ENCODE measurements around the gene RMI2. TPM values are rescaled to one million over a fixed set of nuclear protein-coding genes. Genes with fewer than 3 reads are reported as not detected.

The RMI2 gene
- total and polyA plus RNA-seq, 9 of the 15 experiments (the other 6 are each of a cell fraction or from before 2014, with no cell fraction given) = 8.0 to 43.4 (median 32.5) TPM

DNA sequence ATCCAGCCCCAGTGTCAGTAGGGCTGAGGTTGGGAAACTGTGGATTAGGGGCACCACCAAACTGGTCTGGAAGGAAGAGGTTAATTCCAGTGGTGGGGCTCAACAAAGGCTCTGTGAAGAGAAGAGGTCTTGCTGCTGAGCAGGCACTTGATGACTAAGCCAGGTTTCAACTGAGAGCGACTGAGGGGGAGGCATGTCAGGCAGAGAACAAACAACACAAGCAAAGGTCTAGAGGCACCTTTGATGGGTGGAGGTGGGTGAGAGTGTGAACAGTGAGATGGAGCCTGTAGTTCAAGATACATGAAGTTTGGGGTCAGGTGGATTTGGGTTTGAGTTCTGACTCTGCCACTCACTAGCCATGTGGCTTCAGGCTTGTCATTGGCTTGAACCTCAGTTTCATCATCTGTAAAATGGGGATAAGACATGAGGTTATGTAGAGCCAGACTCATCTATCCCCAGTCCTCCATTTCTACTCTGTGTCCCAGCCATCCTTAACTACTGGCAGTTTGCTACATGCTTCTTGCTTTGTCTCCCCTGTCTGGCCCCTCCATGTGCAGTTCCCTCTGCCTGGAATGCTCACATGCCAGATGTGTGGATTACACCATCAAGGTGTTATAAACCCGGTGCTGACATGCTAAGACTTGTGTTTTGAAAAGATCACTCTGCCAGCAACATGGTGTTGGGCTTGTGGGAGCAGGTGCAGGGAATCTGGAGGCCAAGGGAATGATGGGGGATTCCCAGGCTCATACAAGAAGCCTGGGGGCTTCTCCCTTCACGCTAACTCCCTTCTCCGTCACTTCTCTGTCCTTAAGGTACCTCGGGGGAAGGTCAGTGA lies 3.0 kb upstream of the RMI2 start:
- intact Hi-C loops (cut with micrococcal nuclease) (no loop called here), in situ Hi-C loops (cut with MboI) (loop anchor here (10.0 kb wide), 1 partner anchor 237 kb away; no protein-coding TSS in a partner anchor)
- no peak overlapping the region for H3K9ac ChIP-seq (ENCODE audit: insufficient read depth in 1 of 2, low read depth in 2 of 2, low read length in 2 of 2)
- ChIA-PET POLR2A (no interaction called here), CTCF (ENCODE audit: low intra/inter-chr PET ratio) (no interaction called here)
- H3K4me1 ChIP-seq (replicated peaks in 1 of 2; ENCODE audit: control insufficient read depth in 2 of 2, insufficient read depth in 2 of 2, low read length in 2 of 2) = peaks cover 2 to 17% of the 10 kb centered on the region in 2 experiments; a peak in 4 of 5 replicates
- H4K20me1 ChIP-seq (replicated peaks; ENCODE audit: control insufficient read depth, insufficient read depth, low read length) = no peaks in the 10 kb centered on the region
- H3K79me2 ChIP-seq (ENCODE audit: control insufficient read depth, insufficient read depth, low read length) = peaks cover 20% of the 10 kb centered on the region
- no peak overlapping the region for H2AFZ ChIP-seq (ENCODE audit: low read depth, low read length)
- H3K27me3 ChIP-seq (ENCODE audit: control insufficient read depth in 2 of 2, insufficient read depth in 2 of 2, low read length in 2 of 2) = no peaks in the 10 kb centered on the region
- no peak overlapping the region for H3K4me2 ChIP-seq (ENCODE audit: insufficient read depth, low read length)
- H3K9me1 ChIP-seq (ENCODE audit: control insufficient read depth, insufficient read depth, low read length) = no peaks in the 10 kb centered on the region
- H3K4me3 ChIP-seq = no peak overlapping the region
- no peak overlapping the region for H3K27ac ChIP-seq (ENCODE audit: extremely low read depth, low read depth, low read length)
- TF ChIP-seq ETV1 (tag; conservative IDR thresholded peaks at IDR 0.05; ENCODE audit: low read depth) (no peak), TCF7L2 (IDR thresholded peaks at IDR 0.05; ENCODE audit: low read depth, low read length) (no peak), HDAC2 (IDR thresholded peaks at IDR 0.05) (peak; percentile 39; the same call in 1 of the 2 replicates), KDM1A (IDR thresholded peaks at IDR 0.05) (peak; percentile 68 to 76), BCOR (IDR thresholded peaks at IDR 0.05) (peak; percentile 89), RCOR1 (IDR thresholded peaks at IDR 0.05; ENCODE audit: borderline replicate concordance in 1 of 2, low read depth in 2 of 2, low read length in 2 of 2) (peak in 1 of 2 experiments; percentile 42; a peak in 1 of 4 replicates), RBM25 (IDR thresholded peaks at IDR 0.05; ENCODE audit: low read depth, low read length, severe bottlenecking) (peak; percentile 98), CBX1 (IDR thresholded peaks at IDR 0.05; ENCODE audit: low read depth) (peak; percentile 29; the same call in 1 of the 2 replicates), ADNP (tag; IDR thresholded peaks at IDR 0.05) (peak; percentile 69)
- ATAC-seq (no peak), FAIRE-seq (no peak), DNase-seq (ENCODE audit: extremely low read depth in 1 of 4, low spot score in 3 of 4) (no peak)
- BruUV-seq (replicated peaks) = no TSS peak
- H3K36me3 ChIP-seq (ENCODE audit: control insufficient read depth, insufficient read depth, low read length) = no peaks in the 10 kb centered on the region
- H3K9me3 ChIP-seq (replicated peaks; ENCODE audit: control insufficient read depth, insufficient read depth, low read depth, low read length) = no peaks in the 10 kb centered on the region
- WGBS (ENCODE audit: insufficient coverage, low coverage, missing lambda C conversion rate) = 26% methylated on average over 5 of the region's 5 CpGs
